Omental fat pad (tissue), 4 donors: ENCODE results near the gene CYFIP2. TPM values are rescaled to one million over a fixed set of nuclear protein-coding genes. Genes with fewer than 3 reads are reported as not detected.

ENCODE experiments used
- ATAC-seq: fragments of 150-250 bp; one replicate; pipeline ENCODE4 v1.9.1; 2016; ENCODE audit warnings: mild to moderate bottlenecking, moderate library complexity; ENCODE audit not compliant: low FRiP score
- DNase-seq: peaks from one replicate; pipeline ENCODE4 v3.0.0-alpha.2; 2019; ENCODE audit warnings: low spot score
- total RNA-seq, 4 donors: library from RNA; depleted of rRNA; stranded (reverse); fragments of >200 nt; gene quantifications; one replicate each; pipeline ENCODE4 v1.1.0, GENCODE V29; 2016
- TF ChIP-seq, protein P1 (sequence below), 3 donors: fragments of 450-650 bp; IDR thresholded peaks; one replicate each; pipeline ENCODE4 v1.5.1; 2016 to 2017; ENCODE audit warnings: antibody characterized with exemption in 3 of 3, mild to moderate bottlenecking in 3 of 3, moderate library complexity in 2 of 3

CYFIP2 gene
- total RNA-seq, 4 donors from 2014 or later, result 12.7 to 25.5 (median 15.8) TPM

GRCh38 chr5:157387041-157387563, 121.2 kb downstream of the CYFIP2 start:
- DNase-seq, result no peak
- no peak for ATAC-seq
- TF ChIP-seq, protein P1, sequence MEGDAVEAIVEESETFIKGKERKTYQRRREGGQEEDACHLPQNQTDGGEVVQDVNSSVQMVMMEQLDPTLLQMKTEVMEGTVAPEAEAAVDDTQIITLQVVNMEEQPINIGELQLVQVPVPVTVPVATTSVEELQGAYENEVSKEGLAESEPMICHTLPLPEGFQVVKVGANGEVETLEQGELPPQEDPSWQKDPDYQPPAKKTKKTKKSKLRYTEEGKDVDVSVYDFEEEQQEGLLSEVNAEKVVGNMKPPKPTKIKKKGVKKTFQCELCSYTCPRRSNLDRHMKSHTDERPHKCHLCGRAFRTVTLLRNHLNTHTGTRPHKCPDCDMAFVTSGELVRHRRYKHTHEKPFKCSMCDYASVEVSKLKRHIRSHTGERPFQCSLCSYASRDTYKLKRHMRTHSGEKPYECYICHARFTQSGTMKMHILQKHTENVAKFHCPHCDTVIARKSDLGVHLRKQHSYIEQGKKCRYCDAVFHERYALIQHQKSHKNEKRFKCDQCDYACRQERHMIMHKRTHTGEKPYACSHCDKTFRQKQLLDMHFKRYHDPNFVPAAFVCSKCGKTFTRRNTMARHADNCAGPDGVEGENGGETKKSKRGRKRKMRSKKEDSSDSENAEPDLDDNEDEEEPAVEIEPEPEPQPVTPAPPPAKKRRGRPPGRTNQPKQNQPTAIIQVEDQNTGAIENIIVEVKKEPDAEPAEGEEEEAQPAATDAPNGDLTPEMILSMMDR (IDR thresholded peaks at IDR 0.05), result no peak

DNA sequence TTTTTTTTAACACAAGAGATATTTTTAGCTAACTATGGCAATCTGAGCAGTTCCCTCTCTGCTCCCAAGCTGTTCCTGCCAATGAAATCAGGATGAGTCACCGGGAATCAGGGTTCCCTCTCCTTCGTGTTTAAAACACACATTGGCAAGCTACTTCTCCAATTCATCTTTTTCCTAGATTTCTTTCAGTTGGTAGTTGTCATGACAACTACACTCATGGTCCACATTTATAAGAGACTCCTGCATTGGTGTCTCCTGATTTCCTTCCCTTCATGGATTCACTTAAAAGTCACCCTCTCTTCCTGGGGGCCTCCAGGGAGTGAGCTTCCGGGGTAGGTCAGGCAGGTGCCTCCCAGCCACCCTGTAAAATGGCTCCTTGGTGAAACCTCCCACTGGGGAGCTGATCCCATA, 121.8 kb downstream of the CYFIP2 start:
- ATAC-seq (peak; percentile 71), DNase-seq (no peak)
- TF ChIP-seq, protein P1 (IDR thresholded peaks at IDR 0.05), result no peak

- DNase-seq (no peak), ATAC-seq (peak; percentile 12)
- TF ChIP-seq, protein P1 (IDR thresholded peaks at IDR 0.05), result no peak
These were observed 122.3 kb downstream of the CYFIP2 start for GRCh38 chr5:157388111-157388710.

DNA sequence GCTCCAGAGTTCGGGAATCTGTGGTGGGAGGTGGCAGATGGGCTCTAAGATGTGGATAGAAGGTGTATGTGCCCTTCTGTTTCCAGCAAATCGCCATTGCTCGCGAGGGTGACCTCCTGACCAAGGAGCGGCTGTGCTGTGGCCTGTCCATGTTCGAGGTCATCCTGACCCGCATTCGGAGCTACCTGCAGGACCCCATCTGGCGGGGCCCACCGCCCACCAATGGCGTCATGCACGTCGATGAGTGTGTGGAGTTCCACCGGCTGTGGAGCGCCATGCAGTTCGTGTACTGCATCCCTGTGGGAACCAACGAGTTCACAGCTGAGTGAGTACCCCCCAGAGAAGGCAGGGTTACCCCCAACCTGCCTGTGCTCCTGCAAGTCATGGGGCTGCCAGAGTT, 123.2 kb downstream of the CYFIP2 start:
- ATAC-seq, result no peak
- TF ChIP-seq, protein P1 (IDR thresholded peaks at IDR 0.05), result no peak

GRCh38 chr5:157390133-157390532, 124.2 kb downstream of the CYFIP2 start:
- TF ChIP-seq, protein P1 (IDR thresholded peaks at IDR 0.05), result no peak
- DNase-seq (no peak), ATAC-seq (no peak)

More for the DNA sequence above, 123.2 kb downstream of the CYFIP2 start:
- DNase-seq, result no peak

- TF ChIP-seq, protein P1 (IDR thresholded peaks at IDR 0.05), result no peak
- DNase-seq (no peak), ATAC-seq (no peak)
These were observed 124.8 kb downstream of the CYFIP2 start for GRCh38 chr5:157390551-157391297.
